PFSK-1 (cell line): Measurements from ENCODE around the gene PANX1.

Experiments
- POLR2AphosphoS5 ChIP-seq: IDR thresholded peaks from 2 replicates; pipeline ENCODE4 v1.6.1; 2012; ENCODE audit warnings: low read depth, mild to moderate bottlenecking, control low read depth, low read length, moderate library complexity
- TAF1 ChIP-seq: IDR thresholded peaks from 2 replicates; pipeline ENCODE4 v1.6.1; 2012; ENCODE audit warnings: low read length, control low read depth, borderline replicate concordance; ENCODE audit not compliant: insufficient read depth

DNA sequence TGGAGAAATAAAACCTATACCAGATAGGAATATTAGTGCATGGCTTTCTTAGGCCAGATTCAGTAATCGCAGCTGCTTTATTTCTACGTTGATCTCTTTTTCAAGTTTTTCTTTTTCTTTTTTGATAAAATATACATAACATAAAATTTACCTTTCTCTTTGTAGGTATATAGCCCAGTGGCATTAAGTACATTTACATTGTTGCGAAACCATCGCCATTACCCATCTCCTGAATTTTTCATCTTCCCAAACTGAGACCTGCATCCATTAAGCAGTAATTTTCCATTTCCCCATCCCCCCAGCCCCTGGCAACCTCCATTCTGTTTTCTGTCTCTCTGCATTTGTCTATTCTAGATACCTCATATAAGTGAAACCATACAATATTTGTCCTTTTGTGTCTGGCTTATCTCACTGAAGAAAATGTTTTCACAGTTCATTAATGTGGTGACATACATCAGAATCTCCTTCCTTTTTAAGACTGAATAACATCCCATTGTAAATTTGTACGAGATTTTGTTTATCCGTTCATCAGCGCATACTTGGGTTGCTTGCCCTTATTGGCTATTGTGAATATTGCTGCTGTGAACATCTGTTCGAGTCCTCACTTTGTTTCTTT lies 41.4 kb downstream of the PANX1 start:
- TF ChIP-seq POLR2AphosphoS5 (no peak), TAF1 (no peak)
